Endothelial cell of umbilical vein (primary cell): Measurements from ENCODE around the gene RAB43.

Source experiments
- EZH2 ChIP-seq: IDR thresholded peaks from 2 replicates; pipeline ENCODE4 v1.6.1; 2012; ENCODE audit warnings: borderline replicate concordance, low read depth, mild to moderate bottlenecking, moderate library complexity, low read length, inconsistent platforms; ENCODE audit not compliant: severe bottlenecking
- JUN ChIP-seq: IDR thresholded peaks from 2 replicates; pipeline ENCODE4 v1.6.1; 2011; ENCODE audit warnings: borderline replicate concordance, low read depth; ENCODE audit not compliant: insufficient read length, insufficient read depth
- MAX ChIP-seq: IDR thresholded peaks from 2 replicates; pipeline ENCODE4 v1.6.1; 2011; ENCODE audit not compliant: insufficient read depth, insufficient read length
- POLR2A ChIP-seq: IDR thresholded peaks from 2 replicates; pipeline ENCODE4 v1.6.1; 2012; ENCODE audit warnings: low read depth, mild to moderate bottlenecking, control low read depth, low read length
- POLR2AphosphoS5 ChIP-seq: IDR thresholded peaks from 2 replicates; pipeline ENCODE4 v1.6.1; 2012; ENCODE audit warnings: low read depth, mild to moderate bottlenecking, control low read depth, low read length, moderate library complexity; ENCODE audit not compliant: insufficient read depth
- TF ChIP-seq, protein P1 (sequence below), 2 donors: IDR thresholded peaks; 1 replicate in 1 of 2; 2 replicates in 1 of 2; pipeline ENCODE4 v1.5.1; 2011; ENCODE audit warnings: low read length in 2 of 2, mild to moderate bottlenecking in 2 of 2, moderate library complexity in 2 of 2, control low read depth in 1 of 2, inconsistent platforms in 1 of 2, low read depth in 1 of 2; ENCODE audit not compliant: insufficient read depth in 1 of 2; ENCODE audit errors: extremely low read depth in 1 of 2

DNA sequence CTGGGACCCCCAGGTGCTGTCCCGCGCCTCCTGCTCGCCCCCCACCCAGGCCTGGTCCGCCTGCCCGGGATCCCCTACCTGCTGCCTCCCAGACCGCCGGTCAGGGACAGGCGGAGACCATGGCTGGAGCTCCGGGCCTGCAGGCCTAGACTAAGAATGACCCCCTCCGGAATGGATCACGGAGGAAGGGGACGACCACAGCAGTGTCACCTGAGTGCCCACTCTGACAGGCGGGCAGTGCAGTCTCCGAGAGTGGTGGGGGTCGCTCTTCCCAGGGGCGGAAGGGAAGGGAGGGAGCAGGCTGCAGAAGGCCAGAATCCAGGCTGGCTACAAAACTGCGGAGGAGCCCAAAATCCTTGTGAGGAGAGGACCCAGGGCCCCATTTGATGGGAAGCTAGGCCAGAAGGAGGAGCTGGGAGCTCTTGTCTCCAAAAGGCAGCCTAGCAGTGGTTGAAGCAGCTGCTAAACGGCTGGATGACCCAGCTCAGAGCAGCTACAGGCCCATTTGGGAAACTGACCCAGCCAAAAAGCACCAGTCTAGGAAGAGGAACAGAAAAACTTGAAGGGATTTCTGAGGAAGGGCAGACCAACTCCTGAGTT lies 908 bp upstream of the RAB43 start:
- TF ChIP-seq POLR2A: no peak
- TF ChIP-seq, protein P1, sequence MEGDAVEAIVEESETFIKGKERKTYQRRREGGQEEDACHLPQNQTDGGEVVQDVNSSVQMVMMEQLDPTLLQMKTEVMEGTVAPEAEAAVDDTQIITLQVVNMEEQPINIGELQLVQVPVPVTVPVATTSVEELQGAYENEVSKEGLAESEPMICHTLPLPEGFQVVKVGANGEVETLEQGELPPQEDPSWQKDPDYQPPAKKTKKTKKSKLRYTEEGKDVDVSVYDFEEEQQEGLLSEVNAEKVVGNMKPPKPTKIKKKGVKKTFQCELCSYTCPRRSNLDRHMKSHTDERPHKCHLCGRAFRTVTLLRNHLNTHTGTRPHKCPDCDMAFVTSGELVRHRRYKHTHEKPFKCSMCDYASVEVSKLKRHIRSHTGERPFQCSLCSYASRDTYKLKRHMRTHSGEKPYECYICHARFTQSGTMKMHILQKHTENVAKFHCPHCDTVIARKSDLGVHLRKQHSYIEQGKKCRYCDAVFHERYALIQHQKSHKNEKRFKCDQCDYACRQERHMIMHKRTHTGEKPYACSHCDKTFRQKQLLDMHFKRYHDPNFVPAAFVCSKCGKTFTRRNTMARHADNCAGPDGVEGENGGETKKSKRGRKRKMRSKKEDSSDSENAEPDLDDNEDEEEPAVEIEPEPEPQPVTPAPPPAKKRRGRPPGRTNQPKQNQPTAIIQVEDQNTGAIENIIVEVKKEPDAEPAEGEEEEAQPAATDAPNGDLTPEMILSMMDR (IDR thresholded peaks at IDR 0.05; ENCODE audit: extremely low read depth in 1 of 2, insufficient read depth in 1 of 2, low read depth in 1 of 2, low read length in 2 of 2): no peak
- TF ChIP-seq POLR2AphosphoS5: no peak
- no peak for TF ChIP-seq MAX
- TF ChIP-seq EZH2: no peak
- TF ChIP-seq JUN: no peak
